Caki2 (cell line): ENCODE results near the gene TNRC6A. TPM values are rescaled to one million over a fixed set of nuclear protein-coding genes. Genes with fewer than 3 reads are reported as not detected.
"Not testable (repeated sequence)": the region's sequence is repeated elsewhere in the genome, so short reads cannot be mapped to it uniquely, and the experiment has no call there.

Source experiments
- DNase-seq: peaks from one replicate; pipeline ENCODE4 v3.0.0-alpha.2; 2015; ENCODE audit warnings: low read depth
- in situ Hi-C: cut with HindIII; loops from 2 replicates; pipeline ENCODE4 v1.10.0; 2016; ENCODE audit warnings: low sequenced_read_pairs, low pct_unique_long_range_greater_than_20kb, mixed read lengths
- total RNA-seq: library from RNA; depleted of rRNA; stranded (reverse); fragments of >200 nt; shearing (Covaris generic); gene quantifications from 2 replicates; pipeline ENCODE4 v1.2.3, GENCODE V29; 2014; ENCODE audit warnings: low replicate concordance

Gene TNRC6A
- total RNA-seq, 1 experiment from 2014 or later, result 6.2 TPM

- DNase-seq, result peak; percentile 75
- in situ Hi-C loops, result no loop called here
Observed at GRCh38 chr16:24748242-24748641, 18.8 kb downstream of the TNRC6A start.

GRCh38 chr16:24749310-24749709 is 19.9 kb downstream of the TNRC6A start:
- no peak for DNase-seq
- in situ Hi-C loops, result no loop called here

GRCh38 chr16:24749872-24750271 is 20.4 kb downstream of the TNRC6A start:
- DNase-seq, in situ Hi-C loops: not testable (repeated sequence)

- in situ Hi-C loops, result no loop called here
- DNase-seq, result no peak
Observed at GRCh38 chr16:24753000-24753399, 23.5 kb downstream of the TNRC6A start.

- no peak for DNase-seq
- in situ Hi-C loops, result no loop called here
Observed at GRCh38 chr16:24753437-24753836, 24.0 kb downstream of the TNRC6A start.

- in situ Hi-C loops, result no loop called here
- no peak for DNase-seq
Observed at GRCh38 chr16:24754543-24754942, 25.1 kb downstream of the TNRC6A start.

GRCh38 chr16:24755201-24755874 is 25.9 kb downstream of the TNRC6A start:
- in situ Hi-C loops, result no loop called here
- no peak for DNase-seq

- no peak for DNase-seq
- in situ Hi-C loops, result no loop called here
Observed at GRCh38 chr16:24758373-24758772, 28.9 kb downstream of the TNRC6A start.

- no peak for DNase-seq
- in situ Hi-C loops, result no loop called here
Observed at GRCh38 chr16:24759006-24759405, 29.6 kb downstream of the TNRC6A start.

GRCh38 chr16:24761526-24761925 is 32.1 kb downstream of the TNRC6A start:
- DNase-seq, result no peak
- in situ Hi-C loops, result no loop called here

GRCh38 chr16:24764916-24765315 is 35.5 kb downstream of the TNRC6A start:
- in situ Hi-C loops, result no loop called here
- no peak for DNase-seq

- in situ Hi-C loops, result no loop called here
- no peak for DNase-seq
Observed at GRCh38 chr16:24766057-24766456, 36.6 kb downstream of the TNRC6A start.

GRCh38 chr16:24769806-24770205 is 40.4 kb downstream of the TNRC6A start:
- DNase-seq, result no peak
- in situ Hi-C loops, result no loop called here

GRCh38 chr16:24771132-24771778 is 41.8 kb downstream of the TNRC6A start:
- in situ Hi-C loops, result no loop called here
- no peak for DNase-seq

GRCh38 chr16:24771779-24772157 is 42.3 kb downstream of the TNRC6A start:
- in situ Hi-C loops, result no loop called here
- no peak for DNase-seq

- DNase-seq, result no peak
- in situ Hi-C loops, result no loop called here
Observed at GRCh38 chr16:24773771-24774427, 44.4 kb downstream of the TNRC6A start.

GRCh38 chr16:24774510-24774909 is 45.1 kb downstream of the TNRC6A start:
- DNase-seq, result no peak
- in situ Hi-C loops, result no loop called here

GRCh38 chr16:24775455-24775854 is 46.0 kb downstream of the TNRC6A start:
- DNase-seq, result no peak
- in situ Hi-C loops, result no loop called here

- in situ Hi-C loops, result no loop called here
- no peak for DNase-seq
Observed at GRCh38 chr16:24776501-24777220, 47.2 kb downstream of the TNRC6A start.
